ENCODE data around the gene RETREG3. TPM values are rescaled to one million over a fixed set of nuclear protein-coding genes. Genes with fewer than 3 reads are reported as not detected.
"Not testable (repeated sequence)": the region's sequence is repeated elsewhere in the genome, so short reads cannot be mapped to it uniquely, and the experiment has no call there.

Gene RETREG3
- total RNA-seq, 1 donor from 2014 or later: 62.4 TPM

GRCh38 chr17:42553161-42553818 is 55.9 kb downstream of the RETREG3 start:
- DNase-seq (ENCODE audit: low spot score): peak; percentile 47

- not testable (repeated sequence) for DNase-seq (ENCODE audit: low spot score)
Measured at GRCh38 chr17:42552736-42553135, 56.4 kb downstream of the RETREG3 start, which contains the start of gene HSD17B1. TSS of gene HSD17B1 (plus strand) at chr17:42552923. CDS start at chr17:42552934, 11 bp downstream.

GRCh38 chr17:42548993-42549755 is 60.0 kb downstream of the RETREG3 start:
- DNase-seq (ENCODE audit: low spot score): no peak

- DNase-seq (ENCODE audit: low spot score): peak; percentile 60
Measured at GRCh38 chr17:42548070-42548837, 60.9 kb downstream of the RETREG3 start.

- no peak for DNase-seq (ENCODE audit: low spot score)
Measured at GRCh38 chr17:42547698-42548069, 61.5 kb downstream of the RETREG3 start.

- no peak for DNase-seq (ENCODE audit: low spot score)
Measured at GRCh38 chr17:42547001-42547461, 62.1 kb downstream of the RETREG3 start.

GRCh38 chr17:42545755-42546505 is 63.2 kb downstream of the RETREG3 start:
- DNase-seq (ENCODE audit: low spot score): not testable (repeated sequence)

- DNase-seq (ENCODE audit: low spot score): no peak
Measured at GRCh38 chr17:42544874-42545283, 64.3 kb downstream of the RETREG3 start.

- no peak for DNase-seq (ENCODE audit: low spot score)
Measured at GRCh38 chr17:42543190-42544079, 65.7 kb downstream of the RETREG3 start.

- no peak for DNase-seq (ENCODE audit: low spot score)
Measured at GRCh38 chr17:42541041-42541833, 67.9 kb downstream of the RETREG3 start.

- not testable (repeated sequence) for DNase-seq (ENCODE audit: low spot score)
Measured at GRCh38 chr17:42540558-42540957, 68.6 kb downstream of the RETREG3 start.

- DNase-seq (ENCODE audit: low spot score): no peak
Measured at GRCh38 chr17:42538482-42538881, 70.7 kb downstream of the RETREG3 start.

GRCh38 chr17:42537826-42538451 is 71.2 kb downstream of the RETREG3 start:
- no peak for DNase-seq (ENCODE audit: low spot score)

GRCh38 chr17:42537156-42537805 is 71.9 kb downstream of the RETREG3 start:
- no peak for DNase-seq (ENCODE audit: low spot score)

GRCh38 chr17:42536372-42537155 is 72.6 kb downstream of the RETREG3 start:
- peak; percentile 84 for DNase-seq (ENCODE audit: low spot score)

GRCh38 chr17:42536048-42536371 is 73.2 kb downstream of the RETREG3 start, which contains the start of gene NAGLU:
TSS of gene NAGLU (plus strand) at chr17:42536241. CDS start at chr17:42536273, 32 bp downstream.
- peak; percentile 91 for DNase-seq (ENCODE audit: low spot score)

- no peak for DNase-seq (ENCODE audit: low spot score)
Measured at GRCh38 chr17:42535155-42536047, 73.8 kb downstream of the RETREG3 start.

Measured in umbilical cord (tissue), 2 donors.